HG03354 (cell line): Measurements from ENCODE around the gene SLC4A4.
"Not testable (repeated sequence)": the region's sequence is repeated elsewhere in the genome, so short reads cannot be mapped to it uniquely, and the experiment has no call there.

ENCODE experiments used
- ATAC-seq: cut with Tn5 transposase; IDR thresholded peaks from one replicate; pipeline ENCODE4 v1.9.1; 2021; ENCODE audit warnings: mild to moderate bottlenecking; ENCODE audit not compliant: unreplicated experiment, poor library complexity, severe bottlenecking

The SLC4A4 gene

DNA sequence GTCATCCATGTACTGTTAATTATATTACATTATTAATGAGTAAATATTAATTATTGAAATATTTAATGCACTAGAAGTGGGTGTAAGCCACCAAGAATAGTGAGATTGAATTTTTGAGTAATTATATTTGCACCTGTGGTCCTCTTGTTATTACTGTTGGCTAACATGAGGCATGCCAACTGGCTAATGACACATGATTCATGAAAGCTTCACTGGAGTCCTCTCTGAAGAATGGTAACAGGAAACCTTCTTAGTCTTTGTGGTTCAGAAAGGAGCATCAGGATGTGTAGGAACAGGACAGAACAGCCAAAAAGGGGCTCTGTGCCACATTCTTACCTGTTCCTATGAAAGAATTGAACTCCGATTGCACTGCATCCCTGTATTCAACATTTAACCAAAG, 65.2 kb downstream of the SLC4A4 start:
- ATAC-seq, result no peak

GRCh38 chr4:71405791-71406190, 67.0 kb downstream of the SLC4A4 start:
- no peak for ATAC-seq

DNA sequence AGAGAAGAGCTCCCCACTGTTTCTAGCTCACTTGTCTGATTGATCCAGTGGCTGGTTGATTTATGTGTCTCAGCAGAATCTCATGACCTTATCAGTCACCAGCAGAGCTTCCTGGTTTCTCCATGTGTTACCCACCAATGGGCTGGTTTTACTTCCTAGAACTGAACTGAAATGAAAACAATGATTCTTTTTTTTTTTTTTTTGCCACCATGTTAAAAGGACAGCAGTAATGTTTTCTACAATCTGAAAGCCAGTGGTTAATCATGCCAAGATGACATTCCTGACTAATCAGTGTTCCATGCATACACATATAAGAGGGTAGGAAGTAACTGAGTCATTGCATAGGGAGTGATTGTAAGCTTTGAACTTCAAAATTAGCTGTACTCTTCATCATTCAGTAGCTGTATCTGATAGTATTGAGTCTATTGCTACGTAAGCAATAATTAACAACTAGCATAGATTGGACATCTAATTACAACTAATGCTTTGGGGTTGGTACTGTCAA, 67.7 kb downstream of the SLC4A4 start:
- no peak for ATAC-seq

- ATAC-seq, result not testable (repeated sequence)
Observed at GRCh38 chr4:71408961-71409360, 70.1 kb downstream of the SLC4A4 start.

GRCh38 chr4:71411981-71412380, 73.2 kb downstream of the SLC4A4 start:
- no peak for ATAC-seq

GRCh38 chr4:71415491-71415890, 76.7 kb downstream of the SLC4A4 start:
- no peak for ATAC-seq

- no peak for ATAC-seq
Observed at GRCh38 chr4:71417150-71417549, 78.3 kb downstream of the SLC4A4 start.

DNA sequence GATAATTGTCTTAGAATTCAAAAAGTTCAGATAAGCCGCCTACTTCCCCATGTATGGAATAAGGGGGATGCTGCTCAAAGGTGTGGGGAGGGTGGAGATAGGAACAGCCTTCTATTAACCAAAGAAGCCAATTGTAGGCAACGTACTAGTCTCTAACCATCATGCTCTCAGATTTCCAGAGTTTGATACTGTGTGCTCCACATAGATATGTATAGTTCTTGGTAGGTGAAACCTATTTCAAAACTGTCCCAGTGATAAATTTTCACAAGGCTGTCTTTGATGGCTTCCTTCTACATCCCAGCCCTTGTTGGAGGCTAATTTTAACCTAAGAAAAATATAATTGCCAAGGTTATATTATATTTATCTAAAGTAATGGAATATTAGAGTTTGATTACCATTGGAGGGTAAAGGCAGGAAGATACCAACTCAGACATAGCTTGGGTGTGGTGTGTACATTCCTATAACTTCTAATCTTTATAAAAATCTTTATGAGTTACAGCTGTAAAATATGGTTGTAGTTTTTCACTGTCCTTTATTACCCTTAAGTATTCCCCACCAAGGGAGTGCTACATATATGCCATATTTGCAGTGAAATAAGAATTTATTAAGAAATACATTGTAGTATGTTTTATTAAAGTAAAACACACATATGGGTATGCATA, 87.7 kb downstream of the SLC4A4 start:
- no peak for ATAC-seq

GRCh38 chr4:71429106-71429505, 90.3 kb downstream of the SLC4A4 start:
- no peak for ATAC-seq

DNA sequence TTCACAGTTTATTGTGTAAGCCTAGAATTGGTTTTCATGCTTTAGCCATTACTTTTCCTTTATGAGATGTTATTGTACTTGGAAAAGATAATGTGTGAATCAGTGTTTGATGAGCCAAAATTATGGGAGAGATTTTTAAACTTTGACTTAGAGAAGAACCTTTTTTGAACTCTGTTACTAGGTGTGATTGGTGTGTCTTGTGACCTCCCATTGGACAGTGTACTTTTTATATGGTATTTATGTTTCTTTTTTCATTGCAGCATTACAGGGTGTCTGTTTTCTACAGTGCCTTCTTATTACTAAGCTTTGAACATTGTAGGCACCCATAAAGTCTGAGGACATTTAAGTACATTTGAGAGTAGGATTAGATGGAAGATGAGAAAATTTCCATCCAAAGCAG, 91.1 kb downstream of the SLC4A4 start:
- ATAC-seq, result no peak

DNA sequence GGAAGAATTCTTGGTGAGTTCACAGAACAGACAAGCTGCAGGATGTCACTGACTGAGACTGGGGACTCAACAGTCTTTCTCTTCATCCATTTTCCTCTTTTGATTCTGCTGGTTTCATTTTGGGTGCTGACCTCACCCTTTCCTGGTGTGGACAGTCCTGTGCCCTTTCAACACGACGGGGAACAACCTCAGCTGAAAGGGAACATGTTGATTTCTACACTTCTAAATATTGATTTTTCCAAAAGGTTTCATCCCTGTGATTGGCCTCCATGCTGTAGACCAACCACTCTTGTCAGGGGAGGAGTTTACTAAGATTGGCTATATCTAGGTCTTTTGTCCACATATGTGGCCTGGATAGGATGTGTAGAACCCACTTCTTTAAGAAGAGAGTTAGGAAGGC, 91.8 kb downstream of the SLC4A4 start:
- ATAC-seq, result no peak

- ATAC-seq, result no peak
Observed at GRCh38 chr4:71440612-71441011, 101.8 kb downstream of the SLC4A4 start.

DNA sequence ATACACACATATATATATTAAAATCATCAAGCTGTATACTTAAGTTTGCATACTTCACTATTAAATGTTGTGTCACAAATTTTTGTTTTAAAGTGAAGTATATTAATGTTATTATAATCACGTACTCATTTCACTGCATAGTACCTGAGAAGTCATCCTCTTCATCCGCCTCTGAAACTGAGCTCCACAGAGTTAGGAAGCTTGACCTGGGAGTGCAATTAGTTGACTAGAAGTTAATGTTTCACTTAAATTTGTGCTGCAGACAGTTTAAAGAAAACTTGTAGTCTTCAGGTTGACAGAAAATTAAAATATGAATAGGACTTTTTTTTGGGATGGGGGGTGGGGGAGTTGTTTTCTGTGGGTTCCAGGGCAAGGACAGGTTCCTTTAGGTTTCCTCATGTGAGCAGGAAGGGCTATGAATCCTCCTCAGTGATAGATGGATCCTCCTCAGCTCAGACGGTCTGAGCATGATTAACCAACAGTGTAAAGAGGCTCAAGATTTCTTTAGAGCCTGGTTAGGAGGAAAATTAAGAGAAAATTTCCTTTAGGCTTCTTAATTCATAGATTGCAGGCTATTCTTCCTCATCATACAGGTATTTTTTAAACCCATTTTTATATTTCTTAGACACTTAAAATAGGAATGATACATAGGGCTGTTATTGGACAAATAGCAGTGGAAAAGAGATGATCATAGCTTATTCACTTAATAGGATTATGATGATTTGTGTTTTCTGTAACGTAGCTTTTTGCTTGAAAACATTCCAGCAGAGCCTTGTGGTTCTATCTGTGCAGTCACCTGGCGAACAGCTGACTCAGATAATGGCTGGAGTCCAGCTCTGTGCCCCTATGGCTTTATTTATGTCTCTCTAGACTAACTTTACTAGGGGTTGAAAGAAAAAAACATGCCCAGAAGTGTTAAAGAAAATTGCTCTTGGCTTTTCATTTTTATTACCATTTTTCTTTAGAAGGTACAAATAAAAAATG, 102.7 kb downstream of the SLC4A4 start:
- ATAC-seq, result no peak

- no peak for ATAC-seq
Observed at GRCh38 chr4:71442336-71442735, 103.5 kb downstream of the SLC4A4 start.

- ATAC-seq, result no peak
Observed at GRCh38 chr4:71444395-71444794, 105.6 kb downstream of the SLC4A4 start.

GRCh38 chr4:71445811-71446210, 107.0 kb downstream of the SLC4A4 start:
- ATAC-seq, result no peak

- ATAC-seq, result no peak
Observed at GRCh38 chr4:71446479-71447081, 107.8 kb downstream of the SLC4A4 start.

- no peak for ATAC-seq
Observed at GRCh38 chr4:71449040-71449439, 110.2 kb downstream of the SLC4A4 start.

DNA sequence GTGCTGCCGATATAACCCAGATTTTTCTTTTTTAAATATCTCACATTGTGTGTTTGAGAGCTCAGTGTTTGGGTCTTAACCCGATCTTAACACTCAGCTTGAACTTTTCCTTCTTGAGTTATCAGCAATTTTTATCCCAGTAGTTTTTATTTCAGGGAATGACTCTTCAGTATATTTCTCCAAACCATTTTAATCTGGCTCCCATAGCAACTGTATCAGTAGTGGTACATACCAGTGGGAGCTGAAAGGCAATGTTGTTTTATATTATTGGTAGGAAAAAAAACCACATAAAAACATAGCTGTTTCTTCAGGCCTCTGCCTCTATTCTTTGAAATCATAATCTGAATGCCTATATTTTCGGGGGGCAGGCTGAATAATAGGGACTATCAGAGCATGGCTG, 111.1 kb downstream of the SLC4A4 start:
- ATAC-seq, result no peak

DNA sequence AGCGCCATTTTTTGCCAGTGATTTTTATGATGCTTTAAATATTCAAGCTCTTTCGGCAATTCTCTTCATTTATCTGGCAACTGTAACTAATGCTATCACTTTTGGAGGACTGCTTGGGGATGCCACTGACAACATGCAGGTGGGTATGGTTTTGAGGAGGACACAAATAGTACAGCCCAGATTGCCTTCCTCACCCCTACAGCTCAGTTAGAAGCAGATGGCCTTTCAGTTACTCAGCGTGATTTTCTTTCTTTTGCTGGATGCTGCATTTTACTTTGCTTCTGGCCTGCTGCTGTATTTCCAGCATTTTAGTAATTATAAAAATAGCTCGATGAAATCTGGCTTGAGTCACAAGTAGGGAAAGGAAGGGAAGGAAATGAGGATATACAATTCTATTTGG, 114.7 kb downstream of the SLC4A4 start:
- no peak for ATAC-seq
